Measurements from ENCODE around the gene INTU.

Gene INTU

DNA sequence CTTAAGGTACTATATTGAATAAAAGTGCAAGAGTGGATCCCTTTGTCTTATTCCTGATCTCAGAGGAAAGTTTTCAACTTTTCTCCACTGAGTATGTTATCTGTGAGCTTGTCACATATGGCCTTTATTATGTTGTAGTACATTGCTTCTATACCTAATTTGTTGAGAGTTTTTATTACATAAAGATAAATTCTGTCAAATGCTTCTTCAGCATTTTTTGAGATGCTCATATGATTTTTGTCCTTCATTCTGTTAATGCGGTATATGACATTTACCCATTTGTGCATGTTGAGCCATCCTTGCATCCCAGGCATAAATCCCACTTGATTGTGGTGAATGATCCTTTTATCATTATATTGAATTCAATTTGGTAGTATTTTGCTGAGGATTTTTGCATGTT lies 108.5 kb downstream of the INTU start:
- DNase-seq (ENCODE audit: low read depth in 1 of 2, low spot score in 1 of 2): no peak

- DNase-seq (ENCODE audit: low read depth in 1 of 2, low spot score in 1 of 2): no peak
Measured at GRCh38 chr4:127747883-127748282, 115.1 kb downstream of the INTU start.

DNA sequence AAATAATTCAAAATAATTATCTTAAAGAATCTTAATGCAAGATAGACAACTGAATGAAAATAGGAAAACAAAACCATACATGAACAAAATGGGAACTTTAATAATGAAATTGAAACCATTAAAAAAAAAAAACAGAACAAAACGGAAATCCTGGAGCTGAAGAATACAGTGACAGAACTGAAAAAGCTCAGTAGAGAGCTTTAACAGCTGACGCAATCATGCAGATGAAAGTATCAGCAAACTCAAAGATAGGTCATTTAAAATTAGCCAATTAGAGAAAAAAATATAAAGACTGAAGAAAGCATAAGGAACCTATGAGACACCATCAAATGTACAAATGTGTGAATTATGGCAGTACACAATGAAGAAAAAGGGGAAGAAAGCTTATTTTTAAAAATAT lies 116.2 kb downstream of the INTU start:
- DNase-seq (ENCODE audit: low read depth in 1 of 2, low spot score in 1 of 2): no peak

- DNase-seq (ENCODE audit: low read depth in 1 of 2, low spot score in 1 of 2): no peak
Measured at GRCh38 chr4:127756906-127757305, 124.1 kb downstream of the INTU start.

- DNase-seq (ENCODE audit: low read depth in 1 of 2, low spot score in 1 of 2): no peak
Measured at GRCh38 chr4:127759228-127759820, 126.6 kb downstream of the INTU start.

DNA sequence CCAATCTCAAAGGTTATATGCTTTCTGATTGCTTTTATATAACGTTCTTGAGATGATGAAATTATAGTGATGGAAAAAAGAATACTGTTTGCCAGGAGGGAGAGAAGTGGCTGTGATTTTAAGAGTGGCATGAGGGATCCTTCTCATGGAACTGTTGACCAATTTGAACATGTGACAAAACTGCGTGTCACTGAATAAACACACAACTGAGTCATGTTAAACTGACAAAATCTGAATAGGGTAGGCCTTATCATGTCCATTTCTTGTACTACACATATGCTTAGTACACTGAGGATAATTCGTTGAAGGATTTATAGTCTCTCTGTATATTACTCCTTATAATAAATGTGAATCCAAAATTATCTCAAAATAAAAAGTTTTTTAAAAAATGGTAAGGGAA lies 127.1 kb downstream of the INTU start:
- no peak for DNase-seq (ENCODE audit: low read depth in 1 of 2, low spot score in 1 of 2)

GRCh38 chr4:127771535-127772275 lies 138.9 kb downstream of the INTU start:
- DNase-seq (ENCODE audit: low read depth in 1 of 2, low spot score in 1 of 2): no peak

GRCh38 chr4:127772769-127773671 lies 140.3 kb downstream of the INTU start:
- no peak for DNase-seq (ENCODE audit: low read depth in 1 of 2, low spot score in 1 of 2)

DNA sequence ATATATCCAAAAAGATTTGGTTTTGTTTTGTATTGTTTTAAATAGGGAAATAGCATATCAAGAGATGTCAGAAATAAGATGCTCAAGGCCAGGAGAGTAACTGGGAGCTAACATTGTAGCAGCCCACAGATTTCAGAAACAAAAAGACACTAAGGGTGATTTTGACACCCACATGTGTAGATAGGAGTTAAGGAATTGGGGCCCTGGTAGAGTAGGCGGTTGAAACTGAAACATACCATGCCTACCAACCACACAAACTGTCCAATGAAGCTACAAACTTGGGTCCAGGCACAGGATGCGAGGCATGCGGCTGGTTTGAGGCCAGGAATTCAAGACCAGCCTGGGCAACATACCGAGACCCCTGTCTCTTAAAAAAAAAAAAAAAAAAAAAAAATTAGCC lies 143.1 kb downstream of the INTU start:
- no peak for DNase-seq (ENCODE audit: low read depth in 1 of 2, low spot score in 1 of 2)

All from activated T-helper 1 cell treated with anti-CD3 and anti-CD28 coated beads, Interleukin-2, amount 50 U/mL, for 16 hours (primary cell).